ENCODE results near the gene SULF2. TPM values are rescaled to one million over a fixed set of nuclear protein-coding genes. Genes with fewer than 3 reads are reported as not detected.

Gene SULF2
- total RNA-seq, 2 experiments from 2014 or later, result 0.79 to 2.0 TPM

GRCh38 chr20:47610247-47610944 lies 174.9 kb downstream of the SULF2 start:
- CTCF ChIA-PET, result interaction anchor here (0.6 to 5.2 kb wide), 11 partner anchors 8 to 230 kb away, joined by 3 to 37 read pairs (median 4); partner anchors contain the start of gene NCOA3
- H3K36me3 Mint-ChIP-seq, result peaks cover 36% of the 10 kb centered on the region
- DNase-seq, result peak; percentile 94

GRCh38 chr20:47609001-47609400 lies 176.3 kb downstream of the SULF2 start:
- peak overlapping the region; percentile 79 for H3K27ac Mint-ChIP-seq
- H3K4me3 Mint-ChIP-seq, result no peak overlapping the region
- no peak for DNase-seq
- no peaks in the 10 kb centered on the region for H3K27me3 Mint-ChIP-seq
- ATAC-seq, result no peak
- H3K9me3 Mint-ChIP-seq (ENCODE audit: low read depth), result no peaks in the 10 kb centered on the region
- H3K36me3 Mint-ChIP-seq, result peaks cover 35% of the 10 kb centered on the region
- CTCF ChIA-PET, result interaction anchor here (0.9 to 5.2 kb wide), 6 partner anchors 11 to 336 kb away, joined by 3 to 37 read pairs (median 4); no protein-coding TSS in a partner anchor
- peaks cover 78% of the 10 kb centered on the region for H3K4me1 Mint-ChIP-seq

More at GRCh38 chr20:47610247-47610944, 174.9 kb downstream of the SULF2 start:
- peak; percentile 91 for ATAC-seq
- no peaks in the 10 kb centered on the region for H3K9me3 Mint-ChIP-seq (ENCODE audit: low read depth)
- peak overlapping the region; percentile 91 for H3K27ac Mint-ChIP-seq
- no peaks in the 10 kb centered on the region for H3K27me3 Mint-ChIP-seq
- H3K4me1 Mint-ChIP-seq, result peaks cover 75% of the 10 kb centered on the region
- peak overlapping the region; percentile 52 for H3K4me3 Mint-ChIP-seq

Data from activated CD8-positive, alpha-beta memory T cell treated with anti-CD3 and anti-CD28 coated beads, Interleukin-2, amount 10 ng/mL, durations not matched to agents 7 days and 5 days (primary cell).